ENCODE results near the gene THNSL1.
"Not testable (repeated sequence)": the region's sequence is repeated elsewhere in the genome, so short reads cannot be mapped to it uniquely, and the experiment has no call there.

Gene THNSL1, protein sequence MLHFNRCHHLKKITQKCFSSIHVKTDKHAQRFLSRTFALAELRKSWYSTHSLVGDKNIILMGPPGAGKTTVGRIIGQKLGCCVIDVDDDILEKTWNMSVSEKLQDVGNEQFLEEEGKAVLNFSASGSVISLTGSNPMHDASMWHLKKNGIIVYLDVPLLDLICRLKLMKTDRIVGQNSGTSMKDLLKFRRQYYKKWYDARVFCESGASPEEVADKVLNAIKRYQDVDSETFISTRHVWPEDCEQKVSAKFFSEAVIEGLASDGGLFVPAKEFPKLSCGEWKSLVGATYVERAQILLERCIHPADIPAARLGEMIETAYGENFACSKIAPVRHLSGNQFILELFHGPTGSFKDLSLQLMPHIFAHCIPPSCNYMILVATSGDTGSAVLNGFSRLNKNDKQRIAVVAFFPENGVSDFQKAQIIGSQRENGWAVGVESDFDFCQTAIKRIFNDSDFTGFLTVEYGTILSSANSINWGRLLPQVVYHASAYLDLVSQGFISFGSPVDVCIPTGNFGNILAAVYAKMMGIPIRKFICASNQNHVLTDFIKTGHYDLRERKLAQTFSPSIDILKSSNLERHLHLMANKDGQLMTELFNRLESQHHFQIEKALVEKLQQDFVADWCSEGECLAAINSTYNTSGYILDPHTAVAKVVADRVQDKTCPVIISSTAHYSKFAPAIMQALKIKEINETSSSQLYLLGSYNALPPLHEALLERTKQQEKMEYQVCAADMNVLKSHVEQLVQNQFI

DNA sequence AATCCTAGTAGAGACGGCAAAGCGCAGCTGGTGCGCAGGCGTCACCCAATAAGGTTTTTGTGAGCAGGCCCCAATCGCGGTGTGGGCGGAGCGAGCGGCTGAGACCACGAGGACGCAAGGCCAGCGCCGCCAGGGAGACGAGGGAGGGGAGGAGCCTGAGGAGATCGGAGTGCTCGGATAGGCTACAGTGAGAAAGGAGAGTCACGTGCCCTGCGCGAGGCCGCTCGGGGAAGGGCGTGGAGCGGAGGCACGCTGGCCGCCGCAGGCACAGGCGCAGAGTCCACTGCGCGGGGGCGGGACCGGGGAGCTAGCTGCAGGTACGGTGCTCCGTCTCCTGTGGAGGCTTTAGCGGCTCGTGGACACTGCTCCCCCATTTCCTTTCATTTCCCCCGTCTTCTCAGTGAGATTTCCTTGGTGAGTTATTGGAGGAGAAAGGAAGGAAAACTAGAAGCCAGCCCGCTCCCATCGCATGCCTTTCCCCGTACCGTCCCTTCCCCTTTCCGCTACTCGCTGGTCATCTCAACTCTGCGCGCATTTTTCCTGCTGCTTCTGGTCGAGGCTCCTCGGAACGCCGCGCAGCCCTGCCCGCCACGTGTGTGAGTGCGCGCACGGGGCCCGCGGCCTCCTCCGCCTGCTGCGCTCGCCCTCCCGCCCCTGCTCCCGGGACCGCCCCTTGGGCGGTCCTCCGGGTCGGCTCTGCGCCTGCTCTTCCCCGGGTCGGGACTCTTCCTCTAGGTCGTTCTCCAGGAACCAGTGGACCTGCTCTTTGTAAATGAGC lies at the start of gene THNSL1:
THNSL1 (plus strand) TSS at position 237 of the 778 bp plus-strand sequence. CDS start 6,612 bp downstream, outside the sequence.
- peak; percentile 99 for DNase-seq (ENCODE audit: low spot score)

DNA sequence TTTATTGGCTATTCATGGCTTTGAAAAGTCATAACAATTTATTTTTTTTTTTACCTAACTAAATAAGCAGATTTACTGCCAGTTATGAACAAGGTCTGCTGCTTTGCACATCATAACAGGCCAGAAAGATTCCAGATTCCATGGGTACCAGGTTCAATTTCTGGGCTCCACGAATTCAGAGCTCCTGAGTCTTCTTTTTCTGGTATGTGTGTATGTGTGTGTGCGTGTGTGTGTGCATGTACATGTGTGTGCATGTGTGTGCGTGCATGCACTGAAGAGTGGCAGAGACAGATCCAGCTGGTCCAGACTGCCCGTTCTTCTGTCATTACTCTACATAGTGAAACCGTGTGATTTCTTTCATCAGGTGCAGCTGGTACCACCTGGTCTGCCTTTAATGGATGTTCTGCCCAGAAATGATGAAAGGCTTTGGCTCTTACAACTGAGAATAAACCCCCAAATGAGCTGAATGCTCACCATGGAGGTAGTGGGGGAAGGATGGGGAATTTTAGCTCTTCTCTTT lies 49.4 kb upstream of the THNSL1 start:
- DNase-seq (ENCODE audit: low spot score), result no peak

DNA sequence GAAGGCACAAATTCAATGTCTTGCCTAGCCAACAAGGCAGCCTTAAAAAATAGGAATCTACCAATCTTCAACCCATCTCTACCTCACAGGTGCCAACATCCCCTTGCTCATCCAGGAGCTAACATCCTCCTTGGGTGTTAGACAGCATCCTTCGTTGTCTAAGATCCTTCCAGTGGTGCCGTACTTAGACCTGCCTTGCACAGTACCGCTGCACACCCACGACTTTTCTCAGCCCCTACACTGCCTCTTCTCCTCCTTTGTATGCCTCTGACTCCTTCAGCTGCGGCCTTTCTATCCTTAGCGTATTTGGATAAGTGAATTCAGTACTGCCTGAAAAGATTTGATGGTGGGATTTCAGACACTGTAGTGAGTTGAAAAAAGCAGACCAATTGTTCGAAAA lies 48.1 kb upstream of the THNSL1 start:
- DNase-seq (ENCODE audit: low spot score), result no peak

DNA sequence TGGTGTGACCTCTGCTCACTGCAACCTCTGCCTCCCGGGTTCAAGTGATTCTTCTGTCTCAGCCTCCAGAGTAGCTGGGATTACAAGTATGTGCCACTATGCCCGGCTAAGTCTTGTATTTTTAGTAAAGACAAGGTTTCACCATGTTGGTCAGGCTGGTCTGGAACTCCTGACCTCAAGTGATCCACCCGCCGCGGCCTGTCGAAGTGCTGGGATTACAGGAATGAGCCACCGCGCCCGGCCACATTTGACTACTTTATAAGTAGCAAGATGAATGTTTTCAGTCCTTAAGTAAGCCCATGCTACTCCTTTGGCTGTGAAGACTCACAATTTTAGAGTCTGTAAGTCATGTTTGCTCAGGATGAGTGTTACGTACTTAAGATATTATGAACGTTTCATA lies 47.5 kb upstream of the THNSL1 start:
- not testable (repeated sequence) for DNase-seq (ENCODE audit: low spot score)

DNA sequence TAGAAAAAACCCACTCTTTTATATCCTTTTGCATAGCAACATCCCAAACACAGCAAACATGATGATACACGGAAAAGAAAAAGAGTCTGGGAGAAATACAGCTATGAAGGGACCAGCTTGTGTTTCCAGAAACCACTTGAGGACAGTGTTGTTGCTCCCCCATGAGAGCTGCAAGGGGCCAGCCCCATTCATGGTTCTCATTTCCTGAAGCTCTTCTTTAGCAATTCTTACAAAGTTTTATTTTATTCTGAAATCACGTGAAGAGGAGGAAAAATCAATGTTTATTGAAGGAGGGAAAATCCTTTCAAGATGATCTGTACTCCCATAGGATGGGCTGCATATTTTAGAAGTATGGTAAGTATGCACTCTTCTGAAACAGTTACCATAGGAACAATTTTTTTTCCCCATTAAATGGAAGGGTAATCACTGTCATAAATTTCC lies 46.6 kb upstream of the THNSL1 start:
- no peak for DNase-seq (ENCODE audit: low spot score)

DNA sequence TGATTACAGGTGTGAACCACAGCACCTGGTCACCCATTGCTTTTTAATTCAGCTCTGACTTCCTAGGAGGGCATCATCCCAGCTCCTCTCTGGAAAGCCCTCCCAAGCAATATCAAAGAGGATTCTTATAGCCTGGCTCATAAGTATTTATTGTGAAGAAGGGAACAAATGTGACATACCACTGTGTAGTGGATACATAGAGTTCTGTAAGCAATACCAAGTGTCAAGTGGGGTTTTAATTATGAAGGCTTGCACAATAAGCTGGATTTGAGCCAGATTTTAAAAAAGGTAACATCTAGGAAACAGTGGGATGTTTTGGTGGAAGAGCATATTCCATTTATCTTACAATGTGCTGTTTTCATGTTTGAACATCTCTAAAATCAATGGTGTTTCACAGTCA lies 45.0 kb upstream of the THNSL1 start:
- DNase-seq (ENCODE audit: low spot score), result no peak

DNA sequence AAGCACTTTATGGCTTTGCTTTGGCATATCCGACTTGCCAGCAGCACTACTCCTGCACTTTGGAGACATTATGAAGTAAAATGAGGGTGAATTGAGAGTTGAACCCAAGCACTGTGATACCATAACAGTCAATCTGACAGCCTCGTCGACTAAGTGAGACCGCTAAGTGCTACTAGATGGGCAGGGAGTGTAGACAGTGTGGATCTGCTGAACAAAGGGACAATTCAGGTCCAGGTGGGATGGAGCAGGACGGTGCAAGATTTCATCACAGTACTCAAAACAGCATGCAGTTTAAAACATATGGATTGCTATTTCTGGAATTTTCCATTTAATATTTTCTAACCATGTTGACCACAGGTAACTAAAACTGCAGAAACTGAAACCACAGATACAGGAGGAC lies 43.2 kb upstream of the THNSL1 start:
- no peak for DNase-seq (ENCODE audit: low spot score)

DNA sequence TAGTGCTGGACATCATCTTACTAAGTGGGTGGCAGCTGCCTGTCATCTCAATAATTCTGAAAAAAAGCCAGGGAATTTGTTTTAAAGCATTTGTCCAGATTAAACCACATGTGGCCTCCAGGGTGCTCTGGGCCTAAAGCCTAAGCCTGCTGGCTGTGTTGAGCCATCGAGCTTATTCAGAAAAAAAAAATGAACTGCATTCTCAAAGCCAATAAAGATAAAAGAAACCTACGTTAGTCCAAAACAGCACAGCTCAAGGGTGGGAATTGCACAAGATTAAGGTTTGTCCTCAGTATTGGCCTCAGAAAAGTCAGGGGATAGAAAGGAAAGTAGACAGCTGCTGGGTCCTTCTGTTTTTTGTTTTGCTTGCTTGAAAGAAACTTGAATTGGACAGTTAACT lies 41.4 kb upstream of the THNSL1 start:
- no peak for DNase-seq (ENCODE audit: low spot score)

DNA sequence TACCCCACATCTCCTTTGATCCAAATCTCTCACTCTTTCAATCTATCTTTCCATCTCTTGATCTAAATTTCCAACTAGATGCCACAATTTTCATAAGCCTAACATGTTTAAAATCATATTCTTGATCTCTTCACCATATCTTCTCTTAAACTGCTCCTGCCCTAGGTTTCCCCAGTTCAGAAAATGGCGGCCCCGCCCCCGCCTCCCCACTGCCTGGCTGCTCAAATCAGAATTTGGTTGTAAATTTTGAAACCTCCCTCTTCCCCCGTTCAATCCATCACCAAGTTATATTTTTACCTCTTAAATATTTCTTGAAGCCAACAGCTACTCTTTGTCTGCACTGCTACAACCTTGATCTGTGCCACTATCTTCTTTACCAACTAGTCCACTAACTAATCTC lies 36.7 kb upstream of the THNSL1 start:
- no peak for DNase-seq (ENCODE audit: low spot score)

DNA sequence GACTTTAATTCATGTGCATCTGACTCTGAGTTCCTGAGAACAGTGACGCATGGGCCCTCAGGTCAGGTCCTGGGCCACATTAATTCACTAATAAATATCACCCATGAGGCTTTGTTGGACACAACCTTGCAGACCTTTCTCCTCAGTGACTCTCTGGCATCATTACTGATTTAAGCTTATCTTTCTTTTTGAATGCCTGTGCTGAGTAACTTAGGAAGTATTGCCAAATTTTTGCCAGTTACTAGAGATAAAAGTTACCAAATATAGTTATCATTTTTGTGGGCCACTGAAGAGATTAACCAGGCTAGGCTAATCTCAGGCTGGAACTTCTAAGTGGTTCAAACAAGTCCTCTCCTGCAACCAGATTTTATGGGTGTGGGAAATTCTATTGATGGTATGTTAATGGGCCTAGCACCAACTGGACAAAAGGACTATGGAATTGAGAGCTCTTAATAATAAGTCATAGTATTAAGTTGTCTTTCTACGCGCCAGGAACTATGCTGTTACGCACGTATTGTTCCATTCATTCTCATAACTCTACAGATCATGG lies 35.2 kb upstream of the THNSL1 start:
- no peak for DNase-seq (ENCODE audit: low spot score)

DNA sequence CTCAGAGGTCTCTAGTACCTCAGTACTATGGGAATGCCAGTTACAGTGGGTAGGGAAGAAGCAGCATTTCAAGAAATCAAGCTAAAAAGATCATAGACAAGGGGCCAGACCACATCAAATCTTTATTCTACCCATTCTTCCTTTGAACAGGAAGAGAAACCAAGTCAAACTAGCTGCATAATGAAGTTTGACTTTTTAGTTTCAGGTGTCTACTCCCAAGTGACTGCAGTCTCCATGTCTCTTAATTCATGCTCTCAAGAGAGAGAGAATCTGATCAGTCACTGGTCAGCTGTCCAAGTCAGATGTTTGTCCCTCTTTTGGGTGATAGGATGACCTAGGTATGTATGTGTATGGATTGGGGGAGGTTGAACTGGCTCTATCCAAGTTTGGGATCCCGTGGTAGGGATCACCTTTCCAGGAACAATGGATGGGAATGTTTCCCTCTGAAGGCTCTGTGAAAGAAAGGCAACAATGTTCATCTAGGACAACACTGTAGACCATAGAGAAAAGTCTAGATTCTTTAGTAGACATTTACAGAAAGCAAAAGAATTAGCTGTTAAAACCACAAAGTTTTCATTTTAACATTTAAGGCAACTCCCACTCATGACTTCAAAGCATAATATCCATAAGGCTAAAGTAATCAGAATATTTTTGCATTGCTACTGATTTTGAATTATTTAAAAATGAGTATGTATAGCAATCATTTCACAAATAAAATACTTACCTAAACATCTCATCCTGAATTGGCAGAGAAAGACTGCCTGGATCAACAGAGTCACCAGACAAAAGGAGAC lies 33.9 kb upstream of the THNSL1 start:
- DNase-seq (ENCODE audit: low spot score), result no peak

DNA sequence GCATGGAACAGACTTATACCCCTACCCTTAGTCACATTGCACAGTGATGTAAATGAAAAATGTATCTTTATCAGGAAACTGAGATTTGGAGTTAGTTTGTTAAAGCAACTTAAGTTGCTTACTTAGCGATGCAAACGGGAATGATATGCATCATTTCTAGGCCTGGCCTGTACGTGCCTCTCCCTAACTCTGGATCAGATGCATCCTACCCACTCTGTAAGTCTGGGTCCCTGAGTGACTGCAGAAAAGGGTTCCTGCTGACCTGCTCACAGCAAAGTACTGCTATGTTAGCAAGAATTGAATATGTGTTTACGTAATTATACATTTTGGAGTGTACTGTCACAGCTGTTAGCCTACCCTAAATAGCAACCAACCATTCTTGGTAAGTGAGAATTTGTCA lies 33.3 kb upstream of the THNSL1 start:
- DNase-seq (ENCODE audit: low spot score), result no peak

DNA sequence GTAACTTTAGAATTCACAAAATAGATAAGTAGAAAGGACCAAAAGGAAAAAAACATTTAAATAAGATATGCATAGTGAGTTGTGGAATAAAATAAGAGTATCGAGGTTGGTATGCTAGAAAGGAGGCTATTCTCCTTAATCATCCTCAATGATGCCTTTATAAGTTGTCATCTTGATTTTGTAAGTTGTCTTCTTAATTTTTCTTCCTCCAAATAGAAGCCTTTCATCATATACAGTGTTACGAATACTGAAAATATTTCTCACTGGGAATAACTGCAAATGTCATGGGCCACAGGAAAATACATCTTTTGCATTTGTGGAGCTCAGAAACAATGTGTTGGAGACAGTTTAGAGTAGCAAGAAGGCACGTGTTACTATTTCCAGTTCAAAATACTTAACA lies 32.5 kb upstream of the THNSL1 start:
- no peak for DNase-seq (ENCODE audit: low spot score)

DNA sequence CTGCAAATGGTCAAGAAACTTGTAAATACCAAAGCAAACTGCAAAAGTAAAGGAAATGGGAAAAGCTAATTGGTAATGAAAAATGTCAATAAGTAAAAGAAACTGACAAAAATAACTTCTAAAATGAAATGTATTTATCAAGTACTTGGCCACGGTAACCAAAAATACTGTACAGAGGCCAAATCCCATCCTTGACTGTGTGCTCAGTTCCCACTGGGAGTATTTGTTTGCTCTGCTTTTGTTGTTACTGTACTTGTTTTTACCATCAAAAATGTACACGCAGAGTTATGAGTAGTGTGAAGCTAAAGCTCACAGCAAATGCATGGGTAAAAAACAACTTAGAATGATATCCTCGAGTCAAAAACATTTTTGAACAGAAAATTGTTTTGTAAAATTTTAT lies 31.5 kb upstream of the THNSL1 start:
- no peak for DNase-seq (ENCODE audit: low spot score)

DNA sequence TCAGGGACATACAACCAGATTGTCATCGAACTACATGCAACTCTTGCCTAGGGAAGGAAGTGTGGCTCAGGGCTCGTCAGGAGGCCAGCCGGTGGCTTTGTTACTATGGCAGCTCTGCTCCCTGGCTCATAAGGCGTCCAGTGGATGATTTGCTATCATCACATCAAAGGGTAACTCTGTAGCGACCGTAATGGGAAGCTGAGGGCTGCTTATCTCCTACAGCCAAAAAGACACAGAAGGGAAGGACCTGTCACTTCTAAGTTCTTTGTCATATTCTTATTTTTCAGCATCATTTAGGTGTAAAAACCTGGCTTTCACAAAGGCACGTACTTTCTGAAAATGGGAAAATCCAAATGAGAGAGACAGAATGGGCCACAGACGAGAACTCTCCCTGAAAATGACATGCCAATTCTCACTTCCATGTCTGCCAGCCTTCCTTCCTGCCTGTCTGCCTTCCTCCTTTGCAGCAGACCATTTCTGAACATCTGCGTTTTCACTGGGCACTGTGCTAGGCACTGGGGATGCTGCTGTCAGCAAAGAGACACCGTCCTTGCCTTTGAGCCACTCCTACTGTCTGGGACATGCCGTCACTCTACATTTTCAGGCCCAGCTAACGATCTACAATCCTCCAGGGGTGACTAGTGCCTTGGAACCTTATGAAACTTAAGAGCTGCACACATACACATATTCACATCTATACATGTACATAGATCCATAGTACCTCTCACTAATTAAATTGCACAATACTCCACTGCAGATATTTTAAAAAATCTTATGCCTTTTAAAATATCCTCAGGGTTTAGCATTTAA lies 27.4 kb upstream of the THNSL1 start:
- no peak for DNase-seq (ENCODE audit: low spot score)

DNA sequence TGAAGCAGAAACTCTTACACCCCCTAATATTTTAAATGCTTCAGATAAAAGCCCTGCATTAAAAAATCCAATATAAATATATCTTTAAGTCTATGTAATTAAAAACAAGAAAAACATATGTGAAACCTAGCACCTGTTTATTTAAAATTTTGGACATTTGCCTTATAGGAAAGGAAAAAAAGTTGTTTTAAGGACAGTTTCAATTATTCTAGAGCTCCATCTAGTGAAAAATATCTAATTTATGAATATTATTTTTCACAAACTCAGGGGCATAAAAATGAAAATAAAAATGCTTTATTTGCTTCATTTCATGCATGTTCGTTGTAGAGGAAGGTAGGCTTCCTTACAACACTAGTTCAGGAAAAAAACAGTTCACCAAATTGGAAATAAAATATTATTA lies 26.5 kb upstream of the THNSL1 start:
- no peak for DNase-seq (ENCODE audit: low spot score)

DNA sequence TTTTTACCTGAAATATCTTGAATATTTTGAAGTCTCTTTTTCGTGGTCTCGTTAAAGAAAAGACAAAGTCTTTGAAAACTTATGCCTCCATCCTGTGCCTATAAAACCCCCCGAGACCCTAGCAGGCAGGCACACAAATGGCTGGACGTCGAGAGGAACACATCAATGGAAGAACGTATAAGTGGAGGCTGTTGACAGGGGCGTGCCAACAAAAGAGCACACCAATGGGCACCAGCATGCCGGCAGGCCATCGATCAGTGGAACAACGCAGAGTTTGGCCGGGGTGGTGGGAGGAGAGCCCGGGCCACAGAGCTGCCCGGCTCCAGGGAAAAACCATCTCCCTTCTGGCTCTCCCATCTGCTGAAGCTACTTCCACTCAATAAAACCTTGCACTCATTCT lies 25.1 kb upstream of the THNSL1 start:
- DNase-seq (ENCODE audit: low spot score), result no peak

DNA sequence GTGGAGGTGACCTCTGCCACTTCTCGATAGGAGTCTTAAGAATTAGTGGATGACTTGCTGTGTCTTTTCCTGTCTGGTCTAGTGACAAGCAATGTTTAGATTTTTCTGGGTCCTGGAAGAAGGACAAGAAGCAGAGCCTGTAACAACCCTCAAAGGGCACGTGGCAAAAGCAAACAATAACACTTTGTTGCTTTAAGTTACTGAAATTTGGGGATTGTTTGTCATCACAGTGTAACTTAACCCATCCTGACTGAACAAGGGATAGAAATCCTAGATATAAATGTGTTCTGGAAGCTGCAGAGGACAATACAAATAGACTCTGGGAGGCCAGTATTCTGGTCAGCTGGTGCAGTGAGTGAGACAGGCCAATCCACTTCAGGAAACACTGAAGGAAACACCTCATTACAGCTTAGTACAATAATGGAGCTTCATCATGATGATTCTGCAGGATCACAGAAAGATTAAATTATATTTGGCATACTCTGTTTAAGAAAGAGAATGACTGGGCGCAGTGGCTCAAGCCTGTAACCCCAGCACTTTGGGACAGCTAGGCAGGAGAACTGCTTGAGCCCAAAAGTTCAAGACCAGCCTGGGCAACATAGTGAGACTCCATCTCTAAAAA lies 23.8 kb upstream of the THNSL1 start:
- no peak for DNase-seq (ENCODE audit: low spot score)

DNA sequence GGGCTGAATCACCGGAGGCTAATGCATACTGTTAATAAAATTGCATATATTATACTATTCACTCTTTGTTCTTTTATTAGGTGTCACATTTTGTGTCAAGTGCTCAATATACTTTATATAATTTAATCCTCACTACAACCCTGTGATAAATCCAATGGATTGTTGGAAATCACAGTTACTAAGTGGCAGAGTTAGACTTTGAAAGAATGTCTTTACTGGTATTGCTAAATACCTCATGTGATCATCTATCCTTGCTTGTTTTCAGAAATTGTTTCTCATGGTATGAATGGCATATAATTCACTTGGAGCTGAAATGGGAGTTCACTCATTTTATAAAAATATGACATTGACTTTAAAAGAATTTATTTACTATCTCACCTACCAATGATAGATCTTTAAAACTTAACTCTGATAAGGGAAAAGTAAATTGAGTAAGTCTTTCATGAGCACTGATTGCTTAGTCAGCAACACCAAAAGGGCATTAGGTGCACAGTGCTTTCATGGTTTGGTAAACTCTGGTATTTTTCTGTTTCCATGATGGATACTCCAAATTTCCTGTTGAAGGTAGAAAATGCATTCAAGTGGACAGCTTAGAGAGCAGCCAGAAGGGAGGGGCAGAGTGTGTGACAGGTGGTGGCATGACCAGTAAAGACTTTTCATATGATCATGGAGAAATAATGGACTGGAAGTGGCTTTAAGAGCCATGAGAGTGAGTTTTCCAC lies 23.0 kb upstream of the THNSL1 start:
- peak; percentile 79 for DNase-seq (ENCODE audit: low spot score)

Measured in kidney tubule cell (primary cell).